Midbrain (tissue), 1 donor: Measurements from ENCODE around the gene TTC9B.
"Not testable (repeated sequence)": the region's sequence is repeated elsewhere in the genome, so short reads cannot be mapped to it uniquely, and the experiment has no call there.

Source experiments
- DNase-seq: peaks from one replicate; lab custom pipeline; 2025; lab: John Stamatoyannopoulos, UW

TTC9B gene

GRCh38 chr19:40232949-40233810 is 15.0 kb upstream of the TTC9B start:
- DNase-seq = no peak

DNA sequence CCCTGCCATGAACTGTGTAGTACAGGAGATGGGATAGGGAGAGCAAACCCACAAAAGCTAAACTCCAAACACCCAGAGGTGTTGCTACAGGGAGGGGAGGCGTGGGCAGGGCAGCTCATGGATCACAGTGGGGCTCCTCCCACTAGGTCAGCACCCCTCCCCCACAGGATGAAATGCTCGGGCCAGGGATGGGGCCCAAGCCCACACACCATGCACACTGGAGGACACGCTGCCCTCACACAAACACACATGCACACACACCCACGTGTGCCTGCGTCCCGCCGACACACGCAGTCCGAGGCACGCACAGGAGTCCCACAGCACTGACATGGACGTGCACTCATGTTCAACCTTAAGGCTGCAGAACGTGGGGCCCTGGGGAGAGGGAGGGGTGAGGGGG is 14.3 kb upstream of the TTC9B start:
- no peak for DNase-seq

DNA sequence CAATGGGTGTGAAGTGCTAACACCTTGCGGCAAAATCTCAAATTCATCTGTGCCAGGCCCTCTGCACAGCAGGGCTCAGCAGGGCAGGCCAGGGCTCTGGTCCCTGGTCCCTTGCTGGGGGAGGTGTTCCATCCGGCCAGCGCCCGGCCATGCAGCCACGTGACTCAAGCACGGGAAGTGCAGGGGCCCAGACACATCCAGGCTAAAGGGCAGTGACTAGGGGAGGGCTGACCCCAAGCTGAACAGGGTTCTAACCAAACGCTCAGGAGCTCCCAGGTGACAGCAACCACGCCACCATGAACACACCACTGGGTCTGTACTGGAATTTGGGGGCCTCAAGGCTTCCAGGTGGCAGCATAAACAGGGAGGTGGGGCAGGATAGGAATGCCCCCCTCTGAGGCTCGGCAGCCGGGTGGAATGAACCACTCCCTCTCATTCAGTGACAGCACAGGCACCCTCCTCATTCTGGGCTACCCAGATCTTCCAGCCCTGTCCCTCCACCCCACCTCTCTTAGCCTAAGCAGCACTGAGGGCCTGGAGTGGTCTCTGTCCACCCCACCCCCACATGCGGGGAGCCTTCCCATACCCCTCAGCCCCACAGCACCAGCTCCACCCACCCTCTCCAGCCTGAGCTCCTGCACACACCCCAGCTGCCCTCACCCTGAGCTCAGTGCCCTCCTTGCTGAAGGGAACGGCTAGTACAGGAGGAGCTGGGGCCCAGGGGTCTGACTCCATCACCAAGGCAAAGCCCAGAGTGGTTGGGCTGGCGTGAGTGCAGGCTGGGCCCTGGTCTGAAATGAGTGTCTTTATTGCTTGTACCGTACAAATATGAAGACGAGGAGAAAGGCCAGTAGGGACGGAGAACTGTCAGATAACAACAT is 13.6 kb upstream of the TTC9B start:
- DNase-seq = no peak

- no peak for DNase-seq
These were observed 12.9 kb upstream of the TTC9B start for GRCh38 chr19:40231057-40231456.

- no peak for DNase-seq
These were observed 11.8 kb upstream of the TTC9B start for GRCh38 chr19:40229926-40230417.

- no peak for DNase-seq
These were observed 11.3 kb upstream of the TTC9B start for GRCh38 chr19:40229484-40229883.

GRCh38 chr19:40228863-40229262 is 10.7 kb upstream of the TTC9B start:
- no peak for DNase-seq

- no peak for DNase-seq
These were observed 10.2 kb upstream of the TTC9B start for GRCh38 chr19:40228346-40228745.

GRCh38 chr19:40225440-40226305 is 7.5 kb upstream of the TTC9B start:
- no peak for DNase-seq

GRCh38 chr19:40224342-40225150 is 6.4 kb upstream of the TTC9B start:
- no peak for DNase-seq

GRCh38 chr19:40223135-40223822 is 5.1 kb upstream of the TTC9B start:
- DNase-seq = no peak

- peak; percentile 90 for DNase-seq
These were observed 3.9 kb upstream of the TTC9B start for GRCh38 chr19:40221858-40222619.

- DNase-seq = no peak
These were observed 2.5 kb upstream of the TTC9B start for GRCh38 chr19:40220674-40221073.

DNA sequence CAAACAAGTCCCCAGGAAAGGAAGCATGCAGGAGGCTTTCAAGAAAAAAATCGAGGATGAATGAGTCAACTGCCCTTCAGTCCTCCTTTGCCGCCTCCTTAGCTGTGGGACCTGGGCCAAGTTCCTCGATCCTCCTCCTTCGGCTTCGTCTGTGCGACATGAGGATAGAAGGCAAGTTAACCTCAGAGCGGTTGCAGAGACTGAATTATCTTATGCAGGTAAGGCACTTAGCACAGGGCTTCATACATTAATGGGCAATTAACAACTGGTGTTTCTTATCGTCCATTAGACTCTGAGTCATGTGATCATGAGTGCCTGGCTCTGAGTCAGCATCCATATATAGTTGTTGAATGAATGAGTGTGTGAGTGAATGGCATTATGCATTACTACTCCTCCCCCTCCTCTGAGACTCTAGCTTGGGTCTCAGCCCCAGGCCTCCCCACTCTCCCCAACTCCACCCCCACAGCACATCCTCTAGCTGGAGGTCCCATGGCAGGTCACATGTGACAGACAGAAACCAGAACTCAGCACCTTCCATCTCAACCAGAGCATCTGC is 1.6 kb upstream of the TTC9B start:
- DNase-seq = no peak

GRCh38 chr19:40219029-40219428 is 845 bp upstream of the TTC9B start:
- DNase-seq = not testable (repeated sequence)

- no peak for DNase-seq
These were observed 965 bp downstream of the TTC9B start for GRCh38 chr19:40217027-40217810.

GRCh38 chr19:40216777-40217026 is 1.5 kb downstream of the TTC9B start:
- no peak for DNase-seq

- no peak for DNase-seq
These were observed 2.0 kb downstream of the TTC9B start for GRCh38 chr19:40216013-40216776.
